ENCODE results near the gene ABTB2. TPM values are rescaled to one million over a fixed set of nuclear protein-coding genes. Genes with fewer than 3 reads are reported as not detected.

Gene ABTB2
- polyA plus RNA-seq, 1 donor (not counting 4 experiments of a cell fraction or from before 2014, with no cell fraction given): 1.0 TPM

DNA sequence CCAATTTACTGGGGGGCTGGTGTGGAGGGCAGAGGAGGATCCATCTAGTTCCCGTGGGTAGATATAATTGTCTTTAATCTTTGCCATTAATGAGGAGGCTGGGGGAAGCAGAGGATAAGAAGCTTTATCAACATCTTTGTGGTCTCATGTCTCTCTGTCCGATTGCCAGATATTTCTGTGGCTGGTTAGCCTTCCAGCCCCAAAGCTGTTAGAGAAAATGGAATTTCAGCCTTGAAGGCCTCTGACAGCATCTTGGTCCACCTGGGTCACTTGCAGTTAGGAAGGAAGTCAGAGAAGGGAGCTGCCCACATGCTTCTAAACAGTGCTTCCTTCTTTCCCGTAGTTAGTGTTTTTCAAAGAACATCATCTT is 56.9 kb downstream of the ABTB2 start:
- Histone ChIP-seq H3K9me3 (ENCODE audit: control insufficient read depth, low read depth, low read length) (no peaks in the 10 kb centered on the region), H3K27me3 (ENCODE audit: control insufficient read depth, extremely low read depth, insufficient read depth, low read length) (no peaks in the 10 kb centered on the region), H3K4me2 (ENCODE audit: control insufficient read depth, extremely low read depth, insufficient read depth, low read depth, low read length) (no peak overlapping the region), H3K79me2 (ENCODE audit: control insufficient read depth, insufficient read depth, low read length) (no peaks in the 10 kb centered on the region), H3K27ac (ENCODE audit: control insufficient read depth, insufficient read depth, low read length) (no peak overlapping the region), H2AFZ (ENCODE audit: control insufficient read depth, low read length) (no peak overlapping the region), H3K4me1 (ENCODE audit: control insufficient read depth, extremely low read depth, insufficient read depth, low read length) (no peaks in the 10 kb centered on the region), H3K4me3 (ENCODE audit: control insufficient read depth in 2 of 3, extremely low read depth in 1 of 3, insufficient read depth in 2 of 3, low read depth in 1 of 3, low read length in 3 of 3) (no peak overlapping the region), H3K9ac (ENCODE audit: control insufficient read depth, extremely low read depth, insufficient read depth, low read length) (no peak overlapping the region), H3K36me3 (ENCODE audit: control insufficient read depth in 2 of 2, extremely low read depth in 1 of 2, insufficient read depth in 2 of 2, low read length in 2 of 2) (no peaks in the 10 kb centered on the region), H4K20me1 (ENCODE audit: control insufficient read depth, extremely low read depth, insufficient read depth, low read length) (no peaks in the 10 kb centered on the region), H3K9me1 (ENCODE audit: control insufficient read depth, extremely low read depth, insufficient read depth, low read length) (no peaks in the 10 kb centered on the region)
- dilution Hi-C loops (cut with MboI; ENCODE audit: extremely low pct_ligation_motif_present, low sequenced_read_pairs): no loop called here
- DNase-seq (ENCODE audit: low read depth, low spot score): no peak
- no peak for FAIRE-seq
- no peak for TF ChIP-seq EZH2 (IDR thresholded peaks at IDR 0.05; ENCODE audit: low read length)
- TF ChIP-seq, protein P1, sequence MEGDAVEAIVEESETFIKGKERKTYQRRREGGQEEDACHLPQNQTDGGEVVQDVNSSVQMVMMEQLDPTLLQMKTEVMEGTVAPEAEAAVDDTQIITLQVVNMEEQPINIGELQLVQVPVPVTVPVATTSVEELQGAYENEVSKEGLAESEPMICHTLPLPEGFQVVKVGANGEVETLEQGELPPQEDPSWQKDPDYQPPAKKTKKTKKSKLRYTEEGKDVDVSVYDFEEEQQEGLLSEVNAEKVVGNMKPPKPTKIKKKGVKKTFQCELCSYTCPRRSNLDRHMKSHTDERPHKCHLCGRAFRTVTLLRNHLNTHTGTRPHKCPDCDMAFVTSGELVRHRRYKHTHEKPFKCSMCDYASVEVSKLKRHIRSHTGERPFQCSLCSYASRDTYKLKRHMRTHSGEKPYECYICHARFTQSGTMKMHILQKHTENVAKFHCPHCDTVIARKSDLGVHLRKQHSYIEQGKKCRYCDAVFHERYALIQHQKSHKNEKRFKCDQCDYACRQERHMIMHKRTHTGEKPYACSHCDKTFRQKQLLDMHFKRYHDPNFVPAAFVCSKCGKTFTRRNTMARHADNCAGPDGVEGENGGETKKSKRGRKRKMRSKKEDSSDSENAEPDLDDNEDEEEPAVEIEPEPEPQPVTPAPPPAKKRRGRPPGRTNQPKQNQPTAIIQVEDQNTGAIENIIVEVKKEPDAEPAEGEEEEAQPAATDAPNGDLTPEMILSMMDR (optimal IDR thresholded peaks at IDR 0.05 in 1 of 3, IDR thresholded peaks at IDR 0.05 in 1 of 3, conservative IDR thresholded peaks at IDR 0.05 in 1 of 3; ENCODE audit: extremely low read depth in 1 of 3, insufficient read depth in 2 of 3, low read length in 3 of 3): no peak

DNA sequence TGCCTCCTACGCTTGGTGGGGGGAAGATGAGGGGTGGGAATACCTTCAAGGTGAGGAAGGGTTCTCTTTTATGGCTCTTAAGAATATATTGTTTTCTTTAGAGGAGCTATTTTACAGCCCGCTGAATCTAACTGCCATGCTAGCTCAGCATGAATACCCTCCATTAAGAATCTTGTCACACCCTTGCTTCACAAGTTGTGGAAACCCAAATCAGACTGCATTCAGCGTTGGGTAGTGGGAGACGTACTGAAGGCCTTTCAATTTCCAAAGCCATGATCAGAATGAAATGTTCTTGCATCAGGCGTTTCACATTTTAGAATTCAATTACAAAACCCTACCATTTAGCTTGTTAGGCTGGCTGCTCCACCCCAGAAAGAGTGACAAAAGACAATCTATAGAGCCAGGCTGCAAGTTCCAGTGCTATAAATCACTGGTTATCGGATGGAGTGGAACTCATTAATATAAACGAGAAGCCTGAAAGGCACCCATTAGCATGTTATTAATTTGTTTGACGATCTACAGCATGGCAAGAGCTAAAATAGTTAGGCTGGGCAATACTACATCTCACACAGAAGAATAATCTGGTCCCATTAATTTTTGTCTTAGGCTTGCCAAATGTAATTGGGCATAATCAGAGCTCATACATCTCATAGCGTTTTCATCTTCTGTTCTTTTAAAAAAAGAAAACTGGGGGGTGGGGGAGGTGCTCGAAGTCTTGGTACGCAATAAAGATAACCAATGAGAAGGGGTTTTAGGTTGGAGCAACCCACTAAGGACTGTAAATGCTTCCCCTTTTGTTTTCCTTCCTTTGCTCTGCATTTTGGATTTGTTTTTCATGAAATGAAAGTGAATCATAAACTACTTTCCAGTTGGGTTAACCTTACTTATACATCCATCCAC is 57.5 kb downstream of the ABTB2 start:
- Histone ChIP-seq H3K79me2 (ENCODE audit: control insufficient read depth, insufficient read depth, low read length) (no peaks in the 10 kb centered on the region), H3K9ac (ENCODE audit: control insufficient read depth, extremely low read depth, insufficient read depth, low read length) (no peak overlapping the region), H3K9me3 (ENCODE audit: control insufficient read depth, low read depth, low read length) (no peaks in the 10 kb centered on the region), H3K4me2 (ENCODE audit: control insufficient read depth, extremely low read depth, insufficient read depth, low read depth, low read length) (no peak overlapping the region), H3K4me1 (ENCODE audit: control insufficient read depth, extremely low read depth, insufficient read depth, low read length) (no peaks in the 10 kb centered on the region), H3K9me1 (ENCODE audit: control insufficient read depth, extremely low read depth, insufficient read depth, low read length) (no peaks in the 10 kb centered on the region), H2AFZ (ENCODE audit: control insufficient read depth, low read length) (no peak overlapping the region), H3K27ac (ENCODE audit: control insufficient read depth, insufficient read depth, low read length) (no peak overlapping the region), H3K36me3 (ENCODE audit: control insufficient read depth in 2 of 2, extremely low read depth in 1 of 2, insufficient read depth in 2 of 2, low read length in 2 of 2) (no peaks in the 10 kb centered on the region), H3K4me3 (ENCODE audit: control insufficient read depth in 2 of 3, extremely low read depth in 1 of 3, insufficient read depth in 2 of 3, low read depth in 1 of 3, low read length in 3 of 3) (no peak overlapping the region), H3K27me3 (ENCODE audit: control insufficient read depth, extremely low read depth, insufficient read depth, low read length) (no peaks in the 10 kb centered on the region), H4K20me1 (ENCODE audit: control insufficient read depth, extremely low read depth, insufficient read depth, low read length) (no peaks in the 10 kb centered on the region)
- dilution Hi-C loops (cut with MboI; ENCODE audit: extremely low pct_ligation_motif_present, low sequenced_read_pairs): no loop called here
- DNase-seq (ENCODE audit: low read depth, low spot score) (no peak), FAIRE-seq (no peak)
- TF ChIP-seq EZH2 (IDR thresholded peaks at IDR 0.05; ENCODE audit: low read length): no peak

Data from keratinocyte (primary cell).